Non-pigmented ciliary epithelial cell (primary cell): ENCODE measurements around the gene ZDHHC14.

Experiments
- DNase-seq: peaks from one replicate; pipeline ENCODE4 v3.0.0-alpha.2; 2010; ENCODE audit warnings: low read depth

The ZDHHC14 gene

GRCh38 chr6:157518397-157519250, 137.6 kb downstream of the ZDHHC14 start:
- no peak for DNase-seq

GRCh38 chr6:157519255-157520116, 138.5 kb downstream of the ZDHHC14 start:
- DNase-seq: no peak

GRCh38 chr6:157520117-157520406, 139.1 kb downstream of the ZDHHC14 start:
- no peak for DNase-seq

GRCh38 chr6:157520596-157521361, 139.8 kb downstream of the ZDHHC14 start:
- DNase-seq: no peak

- DNase-seq: no peak
Observed at GRCh38 chr6:157521362-157522335, 140.7 kb downstream of the ZDHHC14 start.

GRCh38 chr6:157522472-157522871, 141.5 kb downstream of the ZDHHC14 start:
- no peak for DNase-seq

GRCh38 chr6:157524735-157525134, 143.7 kb downstream of the ZDHHC14 start:
- no peak for DNase-seq

GRCh38 chr6:157525292-157525889, 144.4 kb downstream of the ZDHHC14 start:
- DNase-seq: no peak

- no peak for DNase-seq
Observed at GRCh38 chr6:157525918-157526425, 145.0 kb downstream of the ZDHHC14 start.

- DNase-seq: no peak
Observed at GRCh38 chr6:157527471-157527907, 146.5 kb downstream of the ZDHHC14 start.

GRCh38 chr6:157528931-157529653, 148.1 kb downstream of the ZDHHC14 start:
- DNase-seq: no peak

- DNase-seq: no peak
Observed at GRCh38 chr6:157529654-157530039, 148.7 kb downstream of the ZDHHC14 start.

GRCh38 chr6:157530126-157530525, 149.1 kb downstream of the ZDHHC14 start:
- no peak for DNase-seq

- DNase-seq: no peak
Observed at GRCh38 chr6:157530724-157531168, 149.8 kb downstream of the ZDHHC14 start.

GRCh38 chr6:157531169-157531985, 150.4 kb downstream of the ZDHHC14 start:
- DNase-seq: no peak

- no peak for DNase-seq
Observed at GRCh38 chr6:157531986-157532365, 151.0 kb downstream of the ZDHHC14 start.

- DNase-seq: no peak
Observed at GRCh38 chr6:157533048-157533871, 152.3 kb downstream of the ZDHHC14 start.
